Measurements from ENCODE around the gene CREG1. TPM values are rescaled to one million over a fixed set of nuclear protein-coding genes. Genes with fewer than 3 reads are reported as not detected.

The CREG1 gene
- total RNA-seq, 1 experiment from 2014 or later: 63.9 TPM

GRCh38 chr1:167510881-167511280 is 42.7 kb downstream of the CREG1 start:
- no peaks in the 10 kb centered on the region for H3K79me2 ChIP-seq (ENCODE audit: low read length)
- H3K4me1 ChIP-seq (ENCODE audit: insufficient read depth, low read length): no peaks in the 10 kb centered on the region
- DNase-seq (no peak), ATAC-seq (no peak)
- peaks cover 17% of the 10 kb centered on the region for H3K27me3 ChIP-seq (ENCODE audit: low read length)
- no peaks in the 10 kb centered on the region for H3K9me2 ChIP-seq (replicated peaks; ENCODE audit: low read length)
- no peak for TF ChIP-seq EZH2 (IDR thresholded peaks at IDR 0.05; ENCODE audit: low read length, unreplicated experiment)
- TF ChIP-seq EZH2phosphoT487 (IDR thresholded peaks at IDR 0.05; ENCODE audit: borderline replicate concordance, low read length): no peak
- TF ChIP-seq CTCF (conservative IDR thresholded peaks at IDR 0.05; ENCODE audit: low read depth, low read length): no peak
- BruUV-seq (replicated peaks): no TSS peak
- no peaks in the 10 kb centered on the region for H3K9me3 ChIP-seq (ENCODE audit: low read length)
- POLR2A ChIA-PET (ENCODE audit: unreplicated experiment): no interaction called here
- H3K4me2 ChIP-seq (ENCODE audit: low read length): no peak overlapping the region
- no peak overlapping the region for H2AFZ ChIP-seq (ENCODE audit: low read length)
- no peaks in the 10 kb centered on the region for H3K36me3 ChIP-seq (ENCODE audit: low read depth, low read length)
- no peak overlapping the region for H3K4me3 ChIP-seq (ENCODE audit: low read length)
- no peaks in the 10 kb centered on the region for H3F3A ChIP-seq (ENCODE audit: low read length, unreplicated experiment)
- no peak overlapping the region for H3K27ac ChIP-seq (ENCODE audit: low read length)
- intact Hi-C loops (cut with micrococcal nuclease): no loop called here
- H3K9ac ChIP-seq (ENCODE audit: low read length): no peak overlapping the region
- CTCF ChIA-PET: no interaction called here
- no peaks in the 10 kb centered on the region for H4K20me1 ChIP-seq (ENCODE audit: low read length)

- no peaks in the 10 kb centered on the region for H3K9me3 ChIP-seq (ENCODE audit: low read length)
- no peak overlapping the region for H3K4me3 ChIP-seq (ENCODE audit: low read length)
- no peaks in the 10 kb centered on the region for H4K20me1 ChIP-seq (ENCODE audit: low read length)
- DNase-seq: no peak
- CTCF ChIA-PET: no interaction called here
- no peak overlapping the region for H3K4me2 ChIP-seq (ENCODE audit: low read length)
- H3K9me2 ChIP-seq (replicated peaks; ENCODE audit: low read length): no peaks in the 10 kb centered on the region
- H3K4me1 ChIP-seq (ENCODE audit: insufficient read depth, low read length): no peaks in the 10 kb centered on the region
- H3K27ac ChIP-seq (ENCODE audit: low read length): no peak overlapping the region
- ATAC-seq: no peak
- H3K27me3 ChIP-seq (ENCODE audit: low read length): peaks cover 17% of the 10 kb centered on the region
- intact Hi-C loops (cut with micrococcal nuclease): no loop called here
- BruUV-seq (replicated peaks): no TSS peak
- H2AFZ ChIP-seq (ENCODE audit: low read length): no peak overlapping the region
- H3K36me3 ChIP-seq (ENCODE audit: low read depth, low read length): no peaks in the 10 kb centered on the region
- no peaks in the 10 kb centered on the region for H3K79me2 ChIP-seq (ENCODE audit: low read length)
- no peak for TF ChIP-seq EZH2 (IDR thresholded peaks at IDR 0.05; ENCODE audit: low read length, unreplicated experiment)
- no peak for TF ChIP-seq EZH2phosphoT487 (IDR thresholded peaks at IDR 0.05; ENCODE audit: borderline replicate concordance, low read length)
- no peak for TF ChIP-seq CTCF (conservative IDR thresholded peaks at IDR 0.05; ENCODE audit: low read depth, low read length)
- POLR2A ChIA-PET (ENCODE audit: unreplicated experiment): no interaction called here
- H3K9ac ChIP-seq (ENCODE audit: low read length): no peak overlapping the region
- H3F3A ChIP-seq (ENCODE audit: low read length, unreplicated experiment): no peaks in the 10 kb centered on the region
Observed at GRCh38 chr1:167510244-167510643, 43.3 kb downstream of the CREG1 start.

- Histone ChIP-seq H3K4me1 (ENCODE audit: insufficient read depth, low read length) (no peaks in the 10 kb centered on the region), H4K20me1 (ENCODE audit: low read length) (no peaks in the 10 kb centered on the region), H3K79me2 (ENCODE audit: low read length) (no peaks in the 10 kb centered on the region), H3K4me2 (ENCODE audit: low read length) (no peak overlapping the region), H3K9me3 (ENCODE audit: low read length) (no peaks in the 10 kb centered on the region), H3K9ac (ENCODE audit: low read length) (no peak overlapping the region), H3K27ac (ENCODE audit: low read length) (no peak overlapping the region), H2AFZ (ENCODE audit: low read length) (no peak overlapping the region), H3F3A (ENCODE audit: low read length, unreplicated experiment) (no peaks in the 10 kb centered on the region), H3K9me2 (replicated peaks; ENCODE audit: low read length) (no peaks in the 10 kb centered on the region), H3K4me3 (ENCODE audit: low read length) (no peak overlapping the region), H3K27me3 (ENCODE audit: low read length) (peaks cover 17% of the 10 kb centered on the region), H3K36me3 (ENCODE audit: low read depth, low read length) (no peaks in the 10 kb centered on the region)
- TF ChIP-seq EZH2phosphoT487 (IDR thresholded peaks at IDR 0.05; ENCODE audit: borderline replicate concordance, low read length) (no peak), EZH2 (IDR thresholded peaks at IDR 0.05; ENCODE audit: low read length, unreplicated experiment) (no peak), CTCF (conservative IDR thresholded peaks at IDR 0.05; ENCODE audit: low read depth, low read length) (no peak)
- POLR2A ChIA-PET (ENCODE audit: unreplicated experiment): no interaction called here
- CTCF ChIA-PET: no interaction called here
- DNase-seq (no peak), ATAC-seq (no peak)
- intact Hi-C loops (cut with micrococcal nuclease): no loop called here
- no TSS peak for BruUV-seq (replicated peaks)
Observed at GRCh38 chr1:167509587-167509986, 44.0 kb downstream of the CREG1 start.

Measured in PC-3 (cell line).